Measurements from ENCODE around the gene RPS26.

- TF ChIP-seq, protein P1, sequence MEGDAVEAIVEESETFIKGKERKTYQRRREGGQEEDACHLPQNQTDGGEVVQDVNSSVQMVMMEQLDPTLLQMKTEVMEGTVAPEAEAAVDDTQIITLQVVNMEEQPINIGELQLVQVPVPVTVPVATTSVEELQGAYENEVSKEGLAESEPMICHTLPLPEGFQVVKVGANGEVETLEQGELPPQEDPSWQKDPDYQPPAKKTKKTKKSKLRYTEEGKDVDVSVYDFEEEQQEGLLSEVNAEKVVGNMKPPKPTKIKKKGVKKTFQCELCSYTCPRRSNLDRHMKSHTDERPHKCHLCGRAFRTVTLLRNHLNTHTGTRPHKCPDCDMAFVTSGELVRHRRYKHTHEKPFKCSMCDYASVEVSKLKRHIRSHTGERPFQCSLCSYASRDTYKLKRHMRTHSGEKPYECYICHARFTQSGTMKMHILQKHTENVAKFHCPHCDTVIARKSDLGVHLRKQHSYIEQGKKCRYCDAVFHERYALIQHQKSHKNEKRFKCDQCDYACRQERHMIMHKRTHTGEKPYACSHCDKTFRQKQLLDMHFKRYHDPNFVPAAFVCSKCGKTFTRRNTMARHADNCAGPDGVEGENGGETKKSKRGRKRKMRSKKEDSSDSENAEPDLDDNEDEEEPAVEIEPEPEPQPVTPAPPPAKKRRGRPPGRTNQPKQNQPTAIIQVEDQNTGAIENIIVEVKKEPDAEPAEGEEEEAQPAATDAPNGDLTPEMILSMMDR (IDR thresholded peaks at IDR 0.05): no peak
- no peak for TF ChIP-seq POLR2AphosphoS5 (IDR thresholded peaks at IDR 0.05)
- TF ChIP-seq POLR2A (IDR thresholded peaks at IDR 0.05): no peak
- no peak for TF ChIP-seq EP300 (IDR thresholded peaks at IDR 0.05; ENCODE audit: low read depth)
Observed at GRCh38 chr12:56001487-56002100, 40.1 kb upstream of the RPS26 start.
